Ramos (cell line): ENCODE results near the gene BTBD10.

Source experiments
- in situ Hi-C: fragments of 300-500 bp; cut with MboI; formaldehyde crosslinking; loops from one replicate; pipeline ENCODE4 v1.14.3; 2022; ENCODE audit warnings: low sequenced_read_pairs; ENCODE audit not compliant: unreplicated experiment

Gene BTBD10

DNA sequence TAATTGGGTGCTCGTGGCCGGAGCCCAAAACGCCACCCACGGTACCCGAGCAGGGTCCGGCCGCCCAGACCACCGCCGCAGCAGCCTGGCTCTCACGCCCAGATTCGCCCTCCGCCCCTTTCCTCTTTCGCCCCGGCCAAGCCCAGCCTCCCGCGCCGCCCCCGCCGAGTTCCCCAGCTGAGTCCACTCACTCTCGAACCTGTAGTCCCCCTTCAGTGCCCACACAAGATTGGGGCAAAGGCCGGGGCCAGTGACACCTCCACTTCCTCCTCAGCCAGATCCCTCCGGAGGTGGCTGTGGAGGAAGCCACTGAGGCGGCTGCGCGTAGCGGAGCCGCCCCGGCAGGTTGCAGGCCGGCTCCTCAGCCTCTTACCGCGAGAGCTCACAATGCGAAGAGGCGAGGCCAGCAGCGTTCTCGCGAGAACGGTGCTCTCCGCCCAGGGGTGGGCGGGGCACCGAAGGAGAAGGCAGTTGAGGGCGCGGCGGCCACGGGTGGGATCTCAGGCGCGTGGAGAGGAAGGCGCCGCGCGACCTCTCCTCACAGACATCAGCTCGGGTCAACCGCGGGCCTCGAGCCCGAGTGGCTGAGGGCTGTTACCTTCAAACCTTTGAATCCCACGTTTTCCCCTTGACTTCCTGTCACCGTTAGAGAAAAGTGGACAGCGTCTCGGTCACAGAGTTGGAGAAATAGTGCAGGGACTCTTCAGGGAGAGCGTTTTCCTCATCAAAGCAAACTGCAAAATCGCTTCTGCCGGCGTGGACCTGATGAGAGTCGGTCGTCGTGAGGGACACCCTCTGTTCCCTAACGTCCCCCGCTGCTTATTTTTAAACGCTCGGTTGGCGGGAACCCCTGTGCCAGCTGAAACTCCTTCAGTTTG lies at the start of gene BTBD10:
BTBD10 (minus strand) TSS at position 322 of the 878 bp plus-strand sequence. CDS start 18,098 bp downstream, outside the sequence.
- in situ Hi-C loops: no loop called here

DNA sequence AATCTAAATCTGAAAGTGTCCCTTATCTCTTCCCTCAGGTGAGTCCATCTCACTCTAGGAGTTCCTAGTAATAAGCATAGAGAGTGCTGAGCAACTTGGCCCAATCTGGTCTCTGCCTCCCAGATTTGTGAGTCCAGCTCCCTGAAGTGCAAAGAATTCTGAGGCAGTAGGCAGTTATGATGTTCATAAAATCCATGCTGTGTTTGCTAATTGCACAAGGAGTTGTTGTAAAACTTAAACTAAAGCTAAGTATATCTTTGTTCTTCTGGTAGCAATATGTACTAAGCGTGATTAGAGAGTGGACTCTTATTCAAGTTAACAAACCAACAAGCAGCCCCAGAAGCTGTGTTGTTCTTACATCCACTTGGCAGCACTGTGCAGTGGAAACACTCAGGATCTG lies 40.4 kb upstream of the BTBD10 start:
- in situ Hi-C loops: no loop called here

DNA sequence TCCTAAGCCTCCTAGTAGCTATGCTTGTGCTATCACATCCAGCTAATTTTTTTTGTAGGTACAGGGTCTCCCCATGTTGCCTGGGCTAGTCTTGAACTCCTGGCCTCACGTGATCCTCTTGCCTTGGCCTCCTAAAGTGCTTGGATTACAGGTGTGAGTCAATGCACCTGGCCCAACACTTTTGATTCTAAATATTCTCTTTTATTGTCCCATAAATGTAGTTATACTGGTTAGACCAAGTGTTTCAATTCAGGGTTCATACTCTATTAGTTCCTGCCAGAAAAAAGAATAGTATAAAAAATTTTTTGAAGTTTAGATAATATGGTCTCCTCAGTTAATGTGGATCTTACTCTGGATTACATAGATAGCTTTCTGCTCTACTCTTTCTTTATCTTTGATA lies 39.5 kb upstream of the BTBD10 start:
- in situ Hi-C loops: no loop called here

DNA sequence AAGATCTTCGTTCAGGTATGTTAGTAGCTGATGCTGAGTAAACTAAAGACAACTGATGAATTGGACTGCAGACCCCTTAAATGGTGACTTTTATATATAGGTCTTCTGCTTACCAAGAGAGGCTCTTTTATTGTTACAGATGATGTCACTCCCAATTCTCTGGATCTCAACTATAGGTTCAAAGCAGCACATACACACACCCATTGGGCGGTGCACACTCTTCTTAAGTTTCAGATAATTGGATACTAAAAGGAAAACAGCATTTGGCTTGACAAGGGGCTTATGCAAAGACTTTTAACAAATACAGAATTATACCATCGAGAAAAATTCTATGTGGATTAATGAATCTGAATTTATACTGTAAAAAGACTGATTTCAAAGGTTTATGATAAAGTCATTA lies 32.9 kb upstream of the BTBD10 start, which contains the start of gene PTH:
PTH (minus strand) TSS at position 69 of the 400 bp plus-strand sequence. CDS start 3,142 bp downstream, outside the sequence.
- in situ Hi-C loops: no loop called here

GRCh38 chr11:13494051-13494450 lies 31.0 kb upstream of the BTBD10 start:
- in situ Hi-C loops: no loop called here

DNA sequence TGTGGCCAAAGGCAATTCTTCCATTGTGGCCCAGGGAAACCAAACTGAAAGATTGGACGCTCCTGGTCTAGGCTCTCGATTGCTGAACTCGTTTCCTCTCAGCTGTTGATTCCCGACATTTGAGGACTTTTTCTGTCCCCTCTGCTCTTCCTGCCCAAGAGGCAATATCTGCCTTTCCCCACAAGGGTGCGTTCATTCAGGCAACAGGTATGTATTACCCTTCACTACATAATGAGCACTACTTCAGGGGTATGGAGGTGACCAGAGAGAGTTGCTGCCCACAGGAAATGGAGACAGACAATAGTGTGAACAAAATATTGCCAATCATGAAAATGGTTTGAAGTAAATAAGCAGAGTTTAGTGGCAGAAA lies 24.6 kb upstream of the BTBD10 start:
- in situ Hi-C loops: no loop called here

DNA sequence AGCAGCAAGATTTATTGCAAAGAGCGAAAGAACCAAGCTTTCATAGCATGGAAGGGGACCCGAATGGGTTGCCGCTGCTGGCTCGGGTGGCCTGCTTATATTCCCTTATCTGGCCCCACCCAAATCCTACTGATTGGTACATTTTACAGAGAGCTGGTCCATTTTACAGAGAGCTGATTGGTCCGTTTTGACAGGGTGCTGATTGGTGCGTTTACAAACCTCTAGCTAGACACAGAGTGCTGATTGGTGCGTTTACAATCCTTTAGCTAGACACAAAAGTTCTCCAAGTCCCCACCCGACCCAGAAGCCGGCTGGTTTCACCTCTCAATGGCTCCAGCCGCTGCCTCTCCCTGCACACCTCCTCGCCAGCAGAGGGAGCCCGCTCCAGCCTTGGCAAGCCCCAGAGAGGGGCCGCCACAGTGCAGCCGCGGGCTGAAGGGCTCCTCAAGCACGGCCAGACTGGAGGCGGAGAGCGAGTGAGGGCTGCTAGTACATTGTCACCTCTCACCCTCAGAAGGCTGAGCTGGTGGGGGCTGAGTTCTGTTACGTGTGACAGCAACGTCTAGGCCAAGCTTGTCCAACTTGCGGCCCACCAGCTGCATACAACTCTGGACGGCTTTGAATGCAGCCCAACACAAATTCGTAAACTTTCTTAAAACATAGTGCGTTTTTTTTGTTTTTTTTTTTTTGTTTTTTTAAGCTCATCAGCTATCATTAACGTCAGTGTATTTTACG lies 24.1 kb upstream of the BTBD10 start:
- in situ Hi-C loops: no loop called here

- in situ Hi-C loops: no loop called here
Measured at GRCh38 chr11:13480198-13480597, 17.2 kb upstream of the BTBD10 start.

GRCh38 chr11:13479688-13480087 lies 16.7 kb upstream of the BTBD10 start:
- in situ Hi-C loops: no loop called here

GRCh38 chr11:13475091-13475490 lies 12.1 kb upstream of the BTBD10 start:
- in situ Hi-C loops: no loop called here

GRCh38 chr11:13473013-13473722 lies 10.1 kb upstream of the BTBD10 start:
- in situ Hi-C loops: no loop called here

- in situ Hi-C loops: no loop called here
Measured at GRCh38 chr11:13468750-13469149, 5.7 kb upstream of the BTBD10 start.

DNA sequence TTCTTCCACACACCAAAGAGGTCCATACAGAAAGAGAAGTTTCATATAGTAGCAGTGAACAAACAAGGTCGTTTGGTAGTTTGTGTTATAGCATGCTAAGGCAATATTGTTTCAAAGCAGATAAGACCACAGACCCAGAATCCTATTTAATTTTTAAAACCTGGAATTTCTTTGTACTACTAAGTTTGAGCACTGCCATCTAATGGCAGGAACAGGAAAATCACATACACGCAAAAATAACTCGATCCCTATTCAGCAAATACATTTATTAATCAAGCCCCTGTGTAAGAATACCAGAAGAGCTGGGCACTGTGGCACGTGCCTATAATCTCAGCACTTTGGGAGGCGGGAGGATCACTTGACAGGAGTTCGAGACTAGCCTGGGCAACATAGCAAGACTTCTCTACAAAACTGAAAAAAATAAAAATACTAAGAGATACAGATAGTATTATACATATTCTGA lies 2.9 kb upstream of the BTBD10 start:
- in situ Hi-C loops: no loop called here

- in situ Hi-C loops: no loop called here
Measured at GRCh38 chr11:13463779-13464290, 813 bp upstream of the BTBD10 start.

DNA sequence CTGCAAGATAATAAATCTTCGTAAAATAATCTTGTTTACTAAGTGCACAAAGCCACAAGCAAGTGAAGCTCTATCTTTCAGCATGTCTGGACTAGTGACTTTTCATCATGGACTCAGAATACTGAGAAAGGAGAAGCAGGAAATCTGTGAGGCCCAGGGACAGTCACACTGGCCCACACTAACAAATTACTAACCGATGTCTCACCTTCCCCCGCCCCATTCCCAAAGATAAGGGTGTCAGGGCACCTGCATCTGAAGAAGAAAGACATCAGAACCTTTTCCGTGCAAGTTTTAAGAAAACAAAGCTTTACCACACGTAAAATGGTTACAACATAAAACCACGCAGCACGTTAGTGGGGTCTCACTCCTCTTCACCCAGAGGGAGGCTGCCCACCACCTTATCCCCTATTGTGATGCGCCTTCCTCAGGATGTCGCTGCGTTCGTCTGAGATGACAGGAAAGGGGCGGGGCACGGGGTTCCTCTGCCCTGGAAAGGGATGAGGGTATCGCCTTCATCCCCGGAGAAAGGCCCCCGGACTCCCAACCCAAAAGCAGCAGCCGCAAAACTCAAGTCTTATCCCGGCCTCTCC lies 616 bp downstream of the BTBD10 start:
- in situ Hi-C loops: no loop called here

- in situ Hi-C loops: no loop called here
Measured at GRCh38 chr11:13461291-13461690, 1.7 kb downstream of the BTBD10 start.

DNA sequence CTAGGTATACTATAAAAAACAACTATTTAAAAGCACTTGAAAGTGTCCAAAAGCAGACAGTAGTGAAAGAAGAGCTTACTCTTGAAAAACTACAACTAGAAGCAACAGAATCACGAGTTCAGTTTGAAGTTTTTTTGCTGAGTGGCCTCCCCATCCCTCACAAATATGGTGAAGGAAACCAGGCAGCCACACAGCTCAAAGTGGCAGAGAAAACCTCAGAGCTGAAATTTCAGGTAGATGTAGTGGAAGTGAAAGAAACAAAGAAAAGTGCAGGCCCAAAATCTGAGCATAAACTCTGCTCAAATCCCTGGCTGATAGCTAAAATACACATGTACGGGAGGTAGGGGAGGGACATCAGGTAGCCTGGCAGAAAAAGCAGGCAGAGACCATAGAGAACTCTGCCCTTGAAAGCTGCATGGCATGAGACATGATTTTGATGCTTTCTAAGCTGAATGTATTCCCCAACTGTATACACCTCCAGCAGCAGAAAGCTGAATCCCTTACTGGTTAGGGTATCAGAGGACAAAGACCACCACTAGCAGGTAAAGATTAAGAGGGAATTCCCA lies 12.1 kb downstream of the BTBD10 start:
- in situ Hi-C loops: no loop called here

GRCh38 chr11:13449522-13449921 lies 13.5 kb downstream of the BTBD10 start:
- in situ Hi-C loops: no loop called here

- in situ Hi-C loops: no loop called here
Measured at GRCh38 chr11:13448876-13449275, 14.1 kb downstream of the BTBD10 start.

GRCh38 chr11:13446444-13446843 lies 16.6 kb downstream of the BTBD10 start:
- in situ Hi-C loops: no loop called here
